HG03520 (cell line): ENCODE measurements around the gene GSE1.
A peak's percentile ranks its signal among the peaks of the same experiment; 100 is the strongest.

Experiments
- ATAC-seq: cut with Tn5 transposase; IDR thresholded peaks from one replicate; pipeline ENCODE4 v1.9.1; 2021; ENCODE audit warnings: mild to moderate bottlenecking, moderate library complexity; ENCODE audit not compliant: unreplicated experiment

GSE1 gene

DNA sequence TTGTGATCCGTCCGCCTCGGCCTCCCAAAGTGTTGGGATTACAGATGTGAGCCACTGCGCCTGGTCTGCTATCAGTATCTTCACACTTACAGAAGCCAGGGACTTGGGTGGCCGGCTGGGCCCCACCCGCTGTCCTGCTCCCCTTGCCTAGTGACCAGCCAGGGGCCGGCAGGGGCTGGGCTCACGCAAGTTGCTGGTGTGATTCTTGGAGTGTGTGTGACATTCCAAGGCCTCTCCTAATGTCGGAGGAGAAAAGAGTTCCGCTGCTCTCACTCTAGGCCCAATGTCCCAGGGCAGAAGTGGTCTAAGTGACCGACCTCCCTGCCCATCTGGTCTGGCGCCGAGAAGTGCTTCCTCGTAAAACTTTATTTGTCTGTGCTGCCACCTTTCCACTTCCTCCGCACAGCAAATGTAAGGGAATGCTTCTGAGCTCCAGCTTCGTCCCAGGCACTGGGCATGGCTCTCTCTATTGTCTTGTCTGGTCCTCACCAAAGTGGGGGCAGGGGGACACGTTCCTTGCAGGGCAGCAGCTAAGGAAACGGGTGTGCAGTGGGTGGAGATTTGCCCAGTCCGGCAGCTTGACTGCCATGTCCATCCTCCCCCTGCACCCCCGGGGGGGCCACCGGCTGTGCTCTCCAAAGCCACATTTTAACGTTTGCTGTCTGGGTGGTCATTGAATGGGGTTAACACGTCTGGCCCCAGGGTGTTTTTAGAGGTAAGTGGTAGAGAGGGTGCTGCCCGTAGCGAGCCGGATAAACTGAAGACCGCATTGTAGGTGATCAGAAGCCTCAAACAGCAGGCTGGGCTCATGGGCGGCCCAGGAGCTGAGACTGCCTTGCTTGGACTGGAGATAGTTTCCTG lies 7.8 kb upstream of the GSE1 start:
- ATAC-seq: no peak

DNA sequence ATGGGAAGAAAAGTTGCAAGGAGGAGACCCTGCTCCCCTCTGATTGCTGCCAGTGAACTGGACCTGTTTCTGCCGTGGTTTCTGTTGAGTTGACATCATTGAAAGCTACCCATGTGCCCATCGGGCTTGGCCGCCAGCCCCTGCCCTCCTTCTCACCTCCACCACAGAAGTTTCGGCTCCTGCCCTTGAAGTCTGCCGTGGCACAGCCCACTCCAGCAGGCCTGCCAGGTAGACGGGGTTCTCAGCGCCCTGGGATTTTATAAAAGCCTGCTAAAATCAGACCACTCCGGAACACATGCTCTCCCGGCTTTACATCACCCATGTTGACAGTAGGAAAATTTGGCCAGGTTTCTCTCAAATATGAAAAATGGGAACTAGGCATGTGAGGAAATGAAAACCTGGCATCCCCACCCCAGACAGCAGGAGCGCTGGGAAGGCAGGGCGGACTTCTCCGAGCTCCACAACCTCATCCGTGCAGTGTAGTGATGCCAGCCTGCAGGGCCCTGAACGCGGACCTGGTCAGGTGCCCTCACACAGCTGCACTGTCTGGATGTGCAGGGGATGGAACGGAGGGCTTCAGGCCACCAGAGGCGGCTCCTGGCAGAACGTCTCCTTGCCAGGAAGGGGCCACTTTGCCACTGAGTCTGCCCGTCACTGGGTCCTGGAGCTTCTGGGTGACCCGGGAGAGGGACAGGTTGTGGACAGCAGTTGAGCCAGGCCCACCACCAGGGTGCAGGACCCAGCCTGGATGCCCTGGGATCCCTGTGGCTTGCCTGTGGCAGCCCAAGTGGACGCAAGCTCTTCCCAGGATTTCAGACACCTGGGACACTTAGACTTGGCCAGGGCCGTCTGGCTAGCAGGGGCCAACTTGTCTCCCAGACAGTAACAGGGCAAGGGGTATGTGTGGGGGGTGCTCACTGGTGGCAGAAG lies 6.9 kb upstream of the GSE1 start:
- no peak for ATAC-seq

DNA sequence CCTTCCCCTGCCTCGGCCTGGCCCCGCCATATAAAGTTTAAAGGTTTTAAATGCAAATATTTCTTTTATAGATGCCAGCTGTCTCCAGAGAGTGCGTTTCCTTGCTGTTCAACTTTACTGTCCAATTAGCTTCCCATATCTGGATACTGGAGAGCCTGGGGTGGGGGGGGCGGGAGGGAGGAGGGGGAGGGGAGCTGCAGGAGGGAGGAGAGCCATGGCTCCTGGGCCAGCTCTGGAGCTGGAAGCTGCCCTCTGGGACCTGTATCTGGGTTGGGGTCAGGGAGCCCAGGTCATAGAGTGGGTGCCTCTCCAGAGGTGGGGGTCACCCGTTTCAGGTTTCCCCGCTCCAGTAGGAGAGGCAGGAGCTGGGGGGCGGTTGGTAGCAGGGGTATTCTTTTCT lies 6.2 kb upstream of the GSE1 start:
- no peak for ATAC-seq

DNA sequence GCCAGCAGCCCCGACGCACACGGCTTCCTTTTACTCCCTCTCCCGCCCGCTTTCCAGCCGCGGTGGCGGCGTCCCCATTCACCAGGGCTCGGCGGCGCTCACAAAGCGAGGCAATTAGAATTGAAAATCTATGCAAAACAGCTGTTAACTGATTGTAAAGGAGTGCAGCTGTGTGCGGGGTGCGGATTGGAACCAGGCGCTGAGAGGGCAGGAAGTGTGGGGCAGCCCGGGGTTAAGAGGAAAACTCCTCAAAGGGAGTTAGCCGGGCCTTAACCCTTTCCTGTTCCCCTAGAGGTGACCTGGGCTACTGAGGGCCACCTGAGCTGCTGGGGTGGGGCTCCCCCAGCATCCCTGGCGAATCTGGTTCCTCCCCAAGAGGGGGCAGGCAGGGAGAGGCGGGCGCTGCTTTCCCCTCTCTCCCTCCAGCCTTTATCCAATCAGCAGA lies 5.8 kb upstream of the GSE1 start:
- no peak for ATAC-seq

DNA sequence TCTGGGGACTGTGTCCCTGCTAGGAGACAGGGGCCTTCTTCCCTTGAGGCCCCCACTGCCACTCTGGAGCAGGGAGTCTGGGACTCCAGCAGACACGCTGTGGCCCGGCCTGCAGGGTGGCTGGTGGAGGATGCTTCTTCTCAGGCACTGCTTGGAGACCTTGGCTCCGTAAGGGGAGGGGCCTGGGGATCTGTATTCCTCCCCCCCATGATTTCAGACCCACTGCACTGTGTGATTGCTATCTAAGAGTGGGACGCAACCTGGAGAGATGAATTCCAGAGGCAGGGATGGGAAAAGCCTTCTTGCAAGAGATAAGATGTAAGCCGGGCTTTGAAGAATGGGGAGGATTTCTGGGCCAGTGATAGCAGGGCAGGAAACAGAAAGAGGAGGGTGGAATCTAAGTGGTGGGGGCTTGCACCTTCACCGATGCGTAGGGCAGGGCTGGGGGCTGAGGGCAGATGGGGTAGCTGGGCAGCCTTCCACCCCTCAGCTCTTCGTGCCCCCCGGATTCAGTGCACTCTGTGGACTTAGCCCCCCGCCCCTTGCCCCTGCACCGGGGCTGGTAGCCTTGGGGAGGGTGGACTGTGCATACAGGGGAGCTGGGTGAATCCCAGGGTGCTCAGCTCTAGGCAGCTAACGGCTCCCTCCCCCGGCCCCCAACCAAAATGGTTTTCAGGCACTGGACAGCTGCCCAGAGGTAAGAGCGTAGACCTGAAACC lies 5.2 kb upstream of the GSE1 start:
- ATAC-seq: no peak

DNA sequence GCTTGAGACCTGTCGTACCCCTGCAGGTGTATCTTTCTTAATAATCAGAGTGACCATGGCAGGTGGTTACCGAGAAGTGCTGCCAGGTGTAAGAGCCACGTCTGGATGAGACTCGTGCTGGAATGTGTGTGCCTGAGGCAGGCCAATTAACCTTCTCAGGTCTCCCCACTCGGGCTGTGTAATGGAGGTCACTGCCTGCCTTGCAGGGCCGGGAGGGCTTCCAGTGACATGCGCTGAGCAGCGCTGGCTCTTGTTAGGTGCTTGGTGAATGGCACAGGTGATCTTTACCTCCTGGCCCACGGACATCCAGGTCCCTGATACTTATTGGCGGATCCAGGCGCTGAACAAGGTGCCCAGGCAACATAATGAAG lies 4.6 kb upstream of the GSE1 start:
- ATAC-seq: no peak

GRCh38 chr16:85608887-85609286 lies 4.2 kb upstream of the GSE1 start:
- no peak for ATAC-seq

DNA sequence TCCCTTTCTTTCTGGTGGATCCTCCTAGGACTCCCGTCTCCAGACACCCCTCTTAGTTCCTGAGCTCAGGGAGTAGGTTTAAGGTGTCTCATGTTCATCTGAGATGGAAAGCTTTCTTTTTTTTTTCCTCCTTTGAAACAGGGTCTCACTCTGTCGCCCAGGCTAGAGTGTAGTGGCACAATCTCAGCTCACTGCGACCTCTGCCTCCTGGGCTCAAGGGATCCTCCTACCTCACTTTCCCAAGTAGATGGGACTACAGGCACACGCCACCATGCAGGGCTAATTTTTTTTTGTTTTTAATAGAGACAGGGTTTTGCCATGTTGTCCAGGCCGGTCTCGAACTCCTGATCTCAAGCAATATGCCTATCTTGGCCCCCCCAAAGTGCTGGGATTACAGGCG lies 3.6 kb upstream of the GSE1 start:
- no peak for ATAC-seq

- no peak for ATAC-seq
Observed at GRCh38 chr16:85610059-85610445, 3.1 kb upstream of the GSE1 start.

DNA sequence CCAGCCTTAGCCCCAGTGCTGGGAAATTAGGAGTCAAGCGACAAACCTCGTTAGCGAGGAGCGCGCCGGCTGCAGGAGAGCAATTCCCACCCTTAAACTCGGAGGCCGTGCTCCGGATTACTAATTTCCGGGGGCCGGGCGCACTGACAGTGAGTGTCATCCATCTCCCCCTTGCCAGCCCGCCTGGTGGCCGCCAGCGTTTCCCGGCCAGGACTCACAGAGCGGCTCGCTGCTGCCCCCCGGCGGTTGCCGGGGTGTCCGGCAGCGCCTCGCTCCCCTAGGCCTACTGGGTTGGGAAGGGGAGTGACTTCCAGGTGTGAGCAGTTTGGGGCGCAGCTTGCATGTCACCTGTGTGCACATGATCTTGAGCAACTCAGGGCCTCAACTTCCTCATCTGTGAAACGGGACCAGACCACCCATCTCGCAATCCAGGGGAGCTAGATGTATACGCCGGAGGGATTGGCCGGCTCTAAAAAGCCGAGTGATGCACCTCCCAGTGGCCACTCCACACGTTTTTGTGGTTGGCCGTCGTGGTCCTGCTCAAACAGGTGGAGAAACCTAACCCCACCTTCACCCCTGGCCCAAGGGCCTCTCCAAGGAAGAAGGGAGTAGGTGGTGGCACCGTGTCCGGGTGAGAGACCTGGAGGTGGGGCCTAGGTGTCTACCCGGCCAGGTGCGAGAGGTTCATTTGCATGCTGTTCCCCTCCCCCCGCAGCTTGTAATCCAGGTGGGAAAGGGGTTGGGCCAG lies 2.5 kb upstream of the GSE1 start:
- ATAC-seq: peak; percentile 27

GRCh38 chr16:85611194-85611443 lies 2.0 kb upstream of the GSE1 start:
- no peak for ATAC-seq

- ATAC-seq: no peak
Observed at GRCh38 chr16:85611444-85612190, 1.5 kb upstream of the GSE1 start.

DNA sequence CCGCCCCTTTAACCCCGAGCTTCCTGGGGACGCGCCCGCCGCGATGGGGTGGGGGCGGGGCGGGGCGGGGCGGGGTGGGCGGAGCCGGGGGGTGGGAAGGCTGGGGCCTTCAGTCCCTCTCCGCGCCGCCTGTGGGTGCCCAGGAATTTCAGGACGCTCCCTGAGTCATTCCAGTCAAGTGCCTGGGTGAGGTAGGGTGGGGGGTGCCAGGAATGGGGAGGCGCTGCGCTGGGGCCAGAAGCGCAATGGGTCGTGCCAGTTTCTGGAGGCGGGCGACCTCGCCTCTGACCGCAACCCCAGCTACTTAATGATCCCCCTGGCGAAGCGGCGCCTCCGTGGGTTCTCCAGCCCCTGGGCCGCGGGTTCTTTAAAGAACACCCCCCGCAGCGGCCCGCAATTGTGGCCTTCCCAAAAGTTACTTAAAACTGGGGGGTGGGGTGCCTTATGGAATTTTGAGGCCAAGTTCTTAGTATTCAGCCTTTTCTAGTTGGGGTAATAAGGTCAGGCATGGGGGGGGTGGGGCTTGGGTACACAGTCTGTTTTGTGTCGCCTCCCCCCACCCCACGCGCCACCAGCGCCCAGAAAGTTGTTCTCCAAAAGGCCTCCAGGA lies 826 bp upstream of the GSE1 start:
- no peak for ATAC-seq

DNA sequence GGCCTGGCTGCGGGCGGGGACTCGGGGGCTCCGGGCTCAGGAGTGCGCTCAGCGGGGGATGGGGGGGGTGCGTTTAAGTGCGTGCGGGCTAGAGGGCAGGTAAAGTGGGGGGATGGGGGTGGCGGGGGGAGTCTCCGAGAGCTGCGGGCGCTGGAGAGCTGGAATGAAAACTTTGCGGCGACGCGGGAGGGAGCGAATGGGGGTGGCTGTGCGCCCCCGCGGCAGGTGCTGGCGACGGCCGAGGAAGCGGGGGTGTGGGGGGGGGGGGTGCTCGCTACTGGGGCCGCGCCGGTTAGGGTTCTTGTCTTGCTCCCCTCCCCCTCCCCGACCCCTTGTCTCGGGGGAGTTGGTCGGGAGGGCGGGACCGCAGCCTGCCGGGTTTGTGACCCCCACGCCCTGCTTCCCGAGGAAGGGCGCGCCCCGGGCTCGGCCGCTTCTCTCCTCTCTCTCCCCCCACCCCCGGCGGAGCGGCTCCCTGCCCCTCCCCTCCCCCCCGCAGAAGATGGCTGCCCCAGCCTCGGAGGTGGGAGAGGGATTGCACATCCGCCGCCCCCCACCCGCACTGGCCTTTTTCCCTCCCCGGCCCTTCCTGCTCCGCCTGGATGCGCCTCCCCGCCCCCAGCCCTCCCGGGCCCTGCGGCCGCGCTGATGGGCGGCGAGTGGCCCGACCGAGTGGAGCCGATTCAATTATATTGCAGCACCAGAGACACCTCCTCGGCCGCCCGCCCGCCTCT lies 649 bp downstream of the GSE1 start:
- ATAC-seq: no peak

DNA sequence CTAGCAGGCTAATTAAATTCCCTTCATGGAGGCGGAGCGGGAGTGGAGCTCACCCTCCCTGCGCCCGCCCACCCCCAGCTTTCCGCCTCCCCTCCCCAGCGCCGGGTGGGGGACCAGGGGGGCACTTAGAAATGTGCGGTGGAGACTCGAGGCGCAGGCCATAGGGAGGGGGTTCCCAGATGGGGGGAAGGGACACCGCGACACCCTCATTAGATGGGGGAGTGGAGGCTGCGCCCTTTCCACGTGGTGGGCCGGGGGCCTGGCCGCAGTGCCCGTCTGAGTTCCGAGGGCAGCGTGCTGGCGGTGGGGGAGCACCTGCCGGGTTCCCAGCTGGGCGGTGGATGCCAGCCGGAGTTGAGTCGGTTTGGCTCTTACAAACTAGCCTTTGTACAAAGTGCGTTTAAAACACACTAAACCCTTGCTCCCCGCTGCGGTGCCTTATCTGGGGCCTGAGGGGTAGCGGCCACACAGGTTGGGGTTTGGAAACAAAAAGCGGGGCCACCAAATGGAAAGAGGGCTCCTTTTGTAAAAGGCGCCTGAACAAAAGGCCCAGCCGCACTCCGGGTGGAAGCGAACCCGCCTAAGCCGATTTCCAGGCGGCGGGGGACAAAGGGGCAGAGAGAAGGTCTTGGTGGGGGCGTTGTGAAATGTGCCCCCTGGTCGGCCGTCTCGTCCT lies 1.4 kb downstream of the GSE1 start:
- ATAC-seq: no peak

GRCh38 chr16:85615014-85615851 lies 2.1 kb downstream of the GSE1 start:
- ATAC-seq: no peak

DNA sequence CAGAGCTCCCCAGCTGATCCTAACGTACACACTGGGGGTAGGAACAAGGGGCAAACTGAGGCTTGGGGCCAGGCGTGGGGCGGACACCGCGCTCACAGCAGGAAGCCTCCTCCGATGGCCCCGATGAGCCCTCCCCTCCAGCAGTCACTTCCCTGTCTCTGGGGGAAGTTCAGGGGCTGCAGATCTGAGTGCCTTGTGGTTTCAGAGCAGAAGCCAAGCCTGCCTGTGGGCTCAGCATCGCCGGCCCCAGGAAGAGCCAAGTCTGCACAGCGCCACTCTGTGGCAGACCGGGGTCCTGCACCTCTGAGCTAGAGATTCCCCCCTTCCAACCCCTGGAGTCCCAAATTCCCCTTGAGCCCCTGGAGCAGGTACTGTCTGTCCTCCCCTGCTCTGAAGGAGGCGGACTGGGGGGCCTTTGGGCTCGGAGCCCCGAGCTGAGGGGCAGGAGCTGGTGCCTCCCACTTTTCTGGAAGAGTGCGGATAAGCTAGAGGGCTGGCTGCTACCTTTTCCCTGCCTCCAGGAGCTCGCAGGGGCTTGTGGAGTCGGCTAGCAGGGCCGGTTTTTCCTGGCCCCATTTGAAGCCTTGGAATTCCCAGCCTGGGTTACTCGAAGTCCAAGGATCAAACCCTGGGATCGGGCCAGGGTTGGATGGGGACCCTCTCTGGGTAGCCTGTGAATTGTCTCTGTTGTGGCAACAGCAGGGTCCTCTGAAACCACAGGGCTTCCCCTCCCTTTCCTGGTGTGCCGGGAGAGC lies 2.9 kb downstream of the GSE1 start:
- ATAC-seq: no peak
